Mesendoderm (in vitro differentiated cells): ENCODE results near the gene GBA3.

ENCODE experiments used
- DNase-seq: peaks from one replicate; pipeline ENCODE4 v3.0.0; 2013
- H2AK5ac ChIP-seq: 2 replicates; pipeline ENCODE4 v1.6.1; 2013; ENCODE audit warnings: low read length, inconsistent platforms
- H2BK120ac ChIP-seq: 2 replicates; pipeline ENCODE4 v1.6.1; 2013; ENCODE audit warnings: low read depth, mild to moderate bottlenecking, low read length, moderate library complexity, mixed read lengths
- H2BK15ac ChIP-seq: replicated peaks from 2 replicates; pipeline ENCODE4 v1.6.1; 2013; ENCODE audit warnings: low read depth, mild to moderate bottlenecking, moderate library complexity
- H2BK5ac ChIP-seq: 2 replicates; pipeline ENCODE4 v1.6.1; 2013; ENCODE audit warnings: low read length, inconsistent platforms
- H3K18ac ChIP-seq: 2 replicates; pipeline ENCODE4 v1.6.1; 2013; ENCODE audit warnings: mild to moderate bottlenecking, low read length, mixed read lengths
- H3K23ac ChIP-seq: one replicate; pipeline ENCODE4 v1.6.1; 2013; ENCODE audit warnings: low read length
- H3K27ac ChIP-seq: 2 replicates; pipeline ENCODE4 v1.5.1; 2013; ENCODE audit warnings: low read depth, mild to moderate bottlenecking, inconsistent platforms, low read length, moderate library complexity
- H3K27me3 ChIP-seq: 2 replicates; pipeline ENCODE4 v1.6.1; 2013; ENCODE audit warnings: low read length, control low read depth, mild to moderate bottlenecking, inconsistent platforms; ENCODE audit not compliant: insufficient read depth, poor library complexity
- H3K36me3 ChIP-seq: 2 replicates; pipeline ENCODE4 v1.6.1; 2013; ENCODE audit warnings: low read length, inconsistent platforms; ENCODE audit not compliant: control insufficient read depth, insufficient read depth
- H3K4ac ChIP-seq: one replicate; pipeline ENCODE4 v1.6.1; 2013; ENCODE audit warnings: low read depth, mild to moderate bottlenecking, low read length, moderate library complexity
- H3K4me1 ChIP-seq: 2 replicates; pipeline ENCODE4 v1.6.1; 2013; ENCODE audit warnings: low read depth, low read length, inconsistent platforms; ENCODE audit not compliant: control insufficient read depth
- H3K4me2 ChIP-seq: 2 replicates; pipeline ENCODE4 v1.6.1; 2013; ENCODE audit warnings: low read length
- H3K4me3 ChIP-seq: 2 replicates; pipeline ENCODE4 v1.5.1; 2013; ENCODE audit warnings: mild to moderate bottlenecking, low read length
- H3K56ac ChIP-seq: one replicate; pipeline ENCODE4 v1.6.1; 2013; ENCODE audit warnings: low read length
- H3K79me1 ChIP-seq: 2 replicates; pipeline ENCODE4 v1.6.1; 2013; ENCODE audit warnings: low read length, inconsistent platforms
- H3K79me2 ChIP-seq: 2 replicates; pipeline ENCODE4 v1.6.1; 2013; ENCODE audit warnings: mild to moderate bottlenecking, low read length; ENCODE audit not compliant: control insufficient read depth, insufficient read depth
- H3K9ac ChIP-seq: 2 replicates; pipeline ENCODE4 v1.6.1; 2013; ENCODE audit warnings: low read length, inconsistent platforms
- H4K5ac ChIP-seq: one replicate; pipeline ENCODE4 v1.6.1; 2013; ENCODE audit warnings: low read length
- H4K8ac ChIP-seq: one replicate; pipeline ENCODE4 v1.6.1; 2013; ENCODE audit warnings: low read depth, mild to moderate bottlenecking, control low read depth, low read length, moderate library complexity
- WGBS: extraction: QIAGEN DNeasy Blood & Tissue Kit; methylation state at CpG from one replicate; pipeline ENCODE4 v1.1.7; 2013; ENCODE audit warnings: low lambda C conversion rate, missing lambda C conversion rate; ENCODE audit not compliant: insufficient coverage; ENCODE audit errors: extremely low coverage; 5-methylcytosine and 5-hydroxymethylcytosine counted together

GBA3 gene

DNA sequence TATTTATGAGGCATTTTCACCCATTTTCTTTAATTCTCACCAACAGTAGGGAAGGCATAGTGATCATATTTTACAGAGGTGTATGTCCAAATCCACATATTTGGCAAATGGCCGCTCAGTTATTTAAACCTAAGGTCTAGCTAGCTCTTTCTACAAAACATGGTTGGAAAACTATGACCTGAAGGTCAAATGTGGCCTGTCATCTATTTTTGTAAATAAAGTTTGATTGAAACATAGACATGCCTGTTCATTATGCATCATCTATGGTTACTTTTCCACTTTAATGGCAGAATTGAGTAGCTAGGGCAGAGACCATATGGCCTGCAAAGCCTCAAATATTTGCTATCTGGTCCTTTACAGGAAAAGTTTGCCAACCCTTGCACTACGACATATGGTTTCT, 44.2 kb downstream of the GBA3 start:
- Histone ChIP-seq H3K79me2 (no peaks in the 10 kb centered on the region), H3K9ac (no peak overlapping the region), H3K27ac (no peak overlapping the region), H2BK120ac (no peak overlapping the region), H3K23ac (no peak overlapping the region), H3K4me3 (no peak overlapping the region), H4K5ac (no peak overlapping the region), H2BK15ac (no peak overlapping the region), H4K8ac (no peak overlapping the region), H3K4me1 (no peaks in the 10 kb centered on the region), H2AK5ac (no peak overlapping the region), H3K36me3 (no peaks in the 10 kb centered on the region), H3K4ac (no peak overlapping the region), H3K18ac (no peak overlapping the region), H3K56ac (no peak overlapping the region), H3K4me2 (no peak overlapping the region), H3K27me3 (no peaks in the 10 kb centered on the region), H3K79me1 (no peaks in the 10 kb centered on the region), H2BK5ac (no peak overlapping the region)
- DNase-seq: no peak
- no CpG with 5 or more reads among the region's 2 CpGs for WGBS

DNA sequence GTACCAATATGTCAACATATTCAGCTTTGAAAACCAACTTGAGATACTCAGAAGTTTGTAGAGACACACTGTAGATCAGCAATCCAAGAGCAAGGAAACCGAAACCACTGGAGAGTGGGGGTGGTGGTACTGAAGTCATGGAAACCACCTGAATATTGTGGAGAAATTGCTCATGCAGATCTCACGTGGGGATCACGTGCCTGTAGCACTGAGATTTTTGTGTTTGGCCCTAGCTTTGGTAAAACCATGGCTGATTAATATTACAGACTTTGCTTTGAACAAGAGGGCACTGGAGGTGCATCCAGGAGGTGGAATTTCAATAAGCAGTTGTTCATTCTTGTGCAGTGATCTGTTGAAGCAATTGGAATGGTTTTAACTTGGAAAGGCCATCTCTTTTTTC, 47.2 kb downstream of the GBA3 start:
- no peak overlapping the region for H3K56ac ChIP-seq
- no CpG with 5 or more reads among the region's 3 CpGs for WGBS
- H3K9ac ChIP-seq: no peak overlapping the region
- no peak overlapping the region for H3K4me2 ChIP-seq
- no peak overlapping the region for H2AK5ac ChIP-seq
- no peaks in the 10 kb centered on the region for H3K4me1 ChIP-seq
- H2BK15ac ChIP-seq: no peak overlapping the region
- no peaks in the 10 kb centered on the region for H3K36me3 ChIP-seq
- H4K8ac ChIP-seq: no peak overlapping the region
- H3K4ac ChIP-seq: no peak overlapping the region
- H3K23ac ChIP-seq: no peak overlapping the region
- no peaks in the 10 kb centered on the region for H3K79me1 ChIP-seq
- no peak overlapping the region for H3K18ac ChIP-seq
- no peak overlapping the region for H4K5ac ChIP-seq
- no peak overlapping the region for H3K27ac ChIP-seq
- H3K4me3 ChIP-seq: no peak overlapping the region
- no peaks in the 10 kb centered on the region for H3K79me2 ChIP-seq
- H3K27me3 ChIP-seq: no peaks in the 10 kb centered on the region
- no peak overlapping the region for H2BK5ac ChIP-seq
- no peak for DNase-seq
- no peak overlapping the region for H2BK120ac ChIP-seq

DNA sequence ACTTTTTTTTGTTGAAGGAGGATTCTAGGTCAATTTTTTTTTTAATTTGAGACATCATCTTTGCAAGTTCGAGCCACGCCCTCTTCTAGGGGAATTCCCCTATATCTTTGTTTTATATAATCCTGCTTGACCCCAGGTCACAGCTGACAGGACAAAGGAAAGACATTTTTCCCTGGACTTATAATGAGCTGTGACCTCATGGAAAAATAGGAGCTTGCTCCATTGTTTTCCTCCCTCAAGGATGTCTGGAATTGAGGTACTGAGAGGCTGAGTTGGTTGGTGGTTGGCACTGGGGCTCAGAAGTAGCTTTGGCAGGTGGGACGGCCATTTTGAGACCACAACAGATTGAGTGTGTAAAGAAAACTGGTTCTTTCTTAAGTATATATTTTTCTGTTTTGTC, 49.0 kb downstream of the GBA3 start:
- Histone ChIP-seq H4K8ac (no peak overlapping the region), H3K79me1 (no peaks in the 10 kb centered on the region), H2BK15ac (no peak overlapping the region), H3K79me2 (no peaks in the 10 kb centered on the region), H2BK5ac (no peak overlapping the region), H3K36me3 (no peaks in the 10 kb centered on the region), H2BK120ac (no peak overlapping the region), H3K27me3 (peaks cover 2% of the 10 kb centered on the region), H3K4me3 (no peak overlapping the region), H3K4me2 (no peak overlapping the region), H3K27ac (no peak overlapping the region), H3K18ac (no peak overlapping the region), H3K4ac (no peak overlapping the region), H3K56ac (no peak overlapping the region), H3K4me1 (no peaks in the 10 kb centered on the region), H3K23ac (no peak overlapping the region), H3K9ac (no peak overlapping the region), H4K5ac (no peak overlapping the region), H2AK5ac (no peak overlapping the region)
- DNase-seq: no peak
- no CpG with 5 or more reads among the region's 3 CpGs for WGBS

DNA sequence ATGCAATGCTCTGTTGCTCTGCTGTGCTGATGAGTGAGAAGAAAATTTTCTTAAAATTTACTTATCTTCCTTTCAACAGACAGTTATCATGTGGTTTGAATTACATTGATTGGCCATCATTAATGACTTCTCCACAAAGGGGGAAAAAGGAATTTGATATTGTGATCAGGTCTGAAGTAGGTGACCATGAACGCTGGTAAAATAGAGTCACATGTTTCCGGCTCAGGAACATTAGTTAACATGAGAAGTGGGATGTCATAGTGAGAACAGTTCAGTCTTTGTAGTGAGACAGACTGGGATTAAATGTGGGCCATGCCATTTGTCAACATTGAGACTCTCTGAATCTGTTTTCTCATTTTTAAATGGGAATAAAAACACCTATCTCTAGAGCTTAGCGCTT, 50.6 kb downstream of the GBA3 start:
- no peak overlapping the region for H3K56ac ChIP-seq
- no CpG with 5 or more reads among the region's 3 CpGs for WGBS
- H3K4me3 ChIP-seq: no peak overlapping the region
- no peaks in the 10 kb centered on the region for H3K4me1 ChIP-seq
- H2BK120ac ChIP-seq: no peak overlapping the region
- no peak overlapping the region for H2BK15ac ChIP-seq
- H3K27me3 ChIP-seq: peaks cover 2% of the 10 kb centered on the region
- H2AK5ac ChIP-seq: no peak overlapping the region
- H3K79me1 ChIP-seq: no peaks in the 10 kb centered on the region
- no peak overlapping the region for H3K23ac ChIP-seq
- H3K36me3 ChIP-seq: no peaks in the 10 kb centered on the region
- H3K4me2 ChIP-seq: no peak overlapping the region
- DNase-seq: no peak
- H3K27ac ChIP-seq: no peak overlapping the region
- H3K4ac ChIP-seq: no peak overlapping the region
- no peak overlapping the region for H4K8ac ChIP-seq
- H2BK5ac ChIP-seq: no peak overlapping the region
- no peak overlapping the region for H4K5ac ChIP-seq
- no peak overlapping the region for H3K18ac ChIP-seq
- no peaks in the 10 kb centered on the region for H3K79me2 ChIP-seq
- H3K9ac ChIP-seq: no peak overlapping the region

DNA sequence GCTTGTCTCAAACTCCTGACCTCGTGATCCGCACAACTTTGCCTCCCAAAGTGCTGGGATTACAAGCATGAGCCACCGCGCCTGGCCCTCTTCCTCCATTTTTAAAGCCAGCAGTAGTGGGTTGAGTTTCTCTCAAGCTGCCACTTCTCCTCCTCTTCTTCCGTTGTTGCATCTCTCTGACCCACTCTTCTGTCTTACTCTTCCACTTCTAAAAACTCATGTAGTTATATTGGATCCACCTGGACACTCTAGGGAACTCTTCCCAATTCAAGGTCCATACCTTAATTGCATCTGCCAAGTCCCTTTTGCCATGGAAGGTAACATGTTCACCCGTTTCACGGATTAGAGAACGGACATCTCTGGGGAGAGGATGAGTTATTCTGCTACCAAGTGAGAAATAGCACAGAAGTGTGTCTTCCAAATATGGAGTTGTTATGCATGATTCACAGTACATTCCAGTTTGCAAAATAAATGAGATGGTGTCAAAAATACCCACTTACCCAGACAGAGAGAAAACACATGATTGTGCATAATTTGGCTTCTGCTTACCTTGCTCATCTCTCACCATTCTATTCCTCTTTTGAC, 51.8 kb downstream of the GBA3 start:
- Histone ChIP-seq H3K9ac (no peak overlapping the region), H2BK5ac (no peak overlapping the region), H2BK120ac (no peak overlapping the region), H3K23ac (no peak overlapping the region), H4K8ac (no peak overlapping the region), H4K5ac (no peak overlapping the region), H3K27me3 (peaks cover 2% of the 10 kb centered on the region), H2BK15ac (no peak overlapping the region), H3K36me3 (no peaks in the 10 kb centered on the region), H3K4me3 (no peak overlapping the region), H3K27ac (no peak overlapping the region), H3K4ac (no peak overlapping the region), H3K79me1 (no peaks in the 10 kb centered on the region), H3K4me2 (no peak overlapping the region), H3K56ac (no peak overlapping the region), H3K18ac (no peak overlapping the region), H3K79me2 (no peaks in the 10 kb centered on the region), H3K4me1 (no peaks in the 10 kb centered on the region), H2AK5ac (no peak overlapping the region)
- WGBS: no CpG with 5 or more reads among the region's 8 CpGs
- DNase-seq: no peak

DNA sequence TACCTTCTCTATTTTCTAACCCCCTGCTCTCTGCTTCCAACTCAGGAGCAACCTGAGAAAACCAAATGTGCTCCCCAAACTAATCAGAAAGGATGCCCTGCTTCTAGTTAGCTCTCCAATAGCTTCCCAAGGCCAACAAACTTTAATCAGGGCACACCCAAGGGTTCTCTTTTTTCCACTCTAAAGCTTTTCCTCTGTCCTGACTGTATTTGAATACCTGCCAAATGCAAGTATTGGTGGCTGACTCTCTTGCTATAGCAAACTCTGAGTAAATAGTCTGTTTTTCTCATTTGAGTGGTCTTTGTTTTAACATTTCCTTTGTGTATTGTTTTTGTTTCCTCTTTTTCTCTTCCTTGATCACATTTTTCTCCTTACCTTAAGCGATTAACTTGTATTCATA, 52.5 kb downstream of the GBA3 start:
- Histone ChIP-seq H3K9ac (no peak overlapping the region), H3K4ac (no peak overlapping the region), H4K5ac (no peak overlapping the region), H3K27me3 (peaks cover 2% of the 10 kb centered on the region), H2BK120ac (no peak overlapping the region), H2BK15ac (no peak overlapping the region), H3K36me3 (no peaks in the 10 kb centered on the region), H3K4me3 (no peak overlapping the region), H2AK5ac (no peak overlapping the region), H3K4me1 (no peaks in the 10 kb centered on the region), H4K8ac (no peak overlapping the region), H3K79me2 (no peaks in the 10 kb centered on the region), H3K18ac (no peak overlapping the region), H3K79me1 (no peaks in the 10 kb centered on the region), H3K23ac (no peak overlapping the region), H3K27ac (no peak overlapping the region), H3K4me2 (no peak overlapping the region), H2BK5ac (no peak overlapping the region), H3K56ac (no peak overlapping the region)
- WGBS: no CpG with 5 or more reads among the region's 1 CpG
- no peak for DNase-seq
